ENCODE results near the gene ATXN8OS.
"Not testable (repeated sequence)": the region's sequence is repeated elsewhere in the genome, so short reads cannot be mapped to it uniquely, and the experiment has no call there.

Gene ATXN8OS

GRCh38 chr13:70107498-70108281 is at the start of gene ATXN8OS:
Gene ATXN8OS, plus strand, starts transcription at chr13:70107826.
- no peak for DNase-seq

GRCh38 chr13:70080012-70080411 is 27.6 kb upstream of the ATXN8OS start:
- DNase-seq: no peak

GRCh38 chr13:70087247-70087646 is 20.4 kb upstream of the ATXN8OS start:
- no peak for DNase-seq

GRCh38 chr13:70088926-70089325 is 18.7 kb upstream of the ATXN8OS start:
- DNase-seq: no peak

GRCh38 chr13:70090036-70090723 is 17.4 kb upstream of the ATXN8OS start:
- DNase-seq: no peak

- DNase-seq: no peak
These were observed 9.0 kb upstream of the ATXN8OS start for GRCh38 chr13:70098669-70099068.

- DNase-seq: no peak
These were observed 3.1 kb upstream of the ATXN8OS start for GRCh38 chr13:70104481-70104880.

GRCh38 chr13:70107125-70107497 is 515 bp upstream of the ATXN8OS start:
- DNase-seq: no peak

GRCh38 chr13:70108356-70109105 is 905 bp downstream of the ATXN8OS start, which contains the start of gene KLHL1:
Gene KLHL1, minus strand, starts transcription at chr13:70108452. Its CDS starts 753 bp downstream, at chr13:70107699.
- no peak for DNase-seq

GRCh38 chr13:70117338-70117905 is 9.8 kb downstream of the ATXN8OS start:
- DNase-seq: no peak

GRCh38 chr13:70125693-70126092 is 18.1 kb downstream of the ATXN8OS start:
- no peak for DNase-seq

- peak; percentile 24 for DNase-seq
These were observed 20.5 kb downstream of the ATXN8OS start for GRCh38 chr13:70128098-70128497.

- DNase-seq: not testable (repeated sequence)
These were observed 35.0 kb downstream of the ATXN8OS start for GRCh38 chr13:70142658-70143057.

- no peak for DNase-seq
These were observed 54.5 kb downstream of the ATXN8OS start for GRCh38 chr13:70162141-70162540.

GRCh38 chr13:70170689-70171088 is 63.1 kb downstream of the ATXN8OS start:
- DNase-seq: peak; percentile 9

GRCh38 chr13:70171151-70171550 is 63.5 kb downstream of the ATXN8OS start:
- no peak for DNase-seq

GRCh38 chr13:70172946-70173597 is 65.4 kb downstream of the ATXN8OS start:
- no peak for DNase-seq

GRCh38 chr13:70173598-70173959 is 66.0 kb downstream of the ATXN8OS start:
- DNase-seq: no peak

GRCh38 chr13:70178346-70178745 is 70.7 kb downstream of the ATXN8OS start:
- DNase-seq: no peak
